DLD1 (cell line): ENCODE results near the gene GABBR1.

Experiments used
- in situ Hi-C: cut with HindIII; loops from 2 replicates; pipeline ENCODE4 v1.10.0; 2017; ENCODE audit warnings: low sequenced_read_pairs

The GABBR1 gene

GRCh38 chr6:29530671-29531310, 102.2 kb downstream of the GABBR1 start:
- in situ Hi-C loops, result no loop called here

- in situ Hi-C loops, result no loop called here
Measured at GRCh38 chr6:29529956-29530355, 103.0 kb downstream of the GABBR1 start.

- in situ Hi-C loops, result no loop called here
Measured at GRCh38 chr6:29528988-29529560, 103.9 kb downstream of the GABBR1 start.

- in situ Hi-C loops, result no loop called here
Measured at GRCh38 chr6:29528300-29528931, 104.6 kb downstream of the GABBR1 start.

- in situ Hi-C loops, result no loop called here
Measured at GRCh38 chr6:29527564-29527963, 105.4 kb downstream of the GABBR1 start.

- in situ Hi-C loops, result no loop called here
Measured at GRCh38 chr6:29527126-29527525, 105.9 kb downstream of the GABBR1 start.

GRCh38 chr6:29525311-29525639, 107.7 kb downstream of the GABBR1 start:
- in situ Hi-C loops, result no loop called here

- in situ Hi-C loops, result no loop called here
Measured at GRCh38 chr6:29524444-29525310, 108.3 kb downstream of the GABBR1 start.

- in situ Hi-C loops, result no loop called here
Measured at GRCh38 chr6:29524044-29524443, 108.9 kb downstream of the GABBR1 start.

- in situ Hi-C loops, result no loop called here
Measured at GRCh38 chr6:29522227-29522626, 110.8 kb downstream of the GABBR1 start.

- in situ Hi-C loops, result no loop called here
Measured at GRCh38 chr6:29521006-29521680, 111.8 kb downstream of the GABBR1 start.

GRCh38 chr6:29520232-29520631, 112.8 kb downstream of the GABBR1 start:
- in situ Hi-C loops, result no loop called here

- in situ Hi-C loops, result no loop called here
Measured at GRCh38 chr6:29519291-29520010, 113.5 kb downstream of the GABBR1 start.

GRCh38 chr6:29517728-29518440, 115.1 kb downstream of the GABBR1 start:
- in situ Hi-C loops, result no loop called here

GRCh38 chr6:29517245-29517644, 115.7 kb downstream of the GABBR1 start:
- in situ Hi-C loops, result no loop called here

GRCh38 chr6:29516108-29516507, 116.9 kb downstream of the GABBR1 start:
- in situ Hi-C loops, result no loop called here

GRCh38 chr6:29510746-29511300, 122.2 kb downstream of the GABBR1 start:
- in situ Hi-C loops, result no loop called here

- in situ Hi-C loops, result no loop called here
Measured at GRCh38 chr6:29510202-29510601, 122.8 kb downstream of the GABBR1 start.
